OCI-LY1 (cell line): ENCODE data around the gene STK32B.

ENCODE experiments used
- H2AFZ ChIP-seq: fragments of 200-600 bp; sonication (generic), shearing (Covaris generic); 2 replicates; pipeline ENCODE4 v1.6.0; 2014; ENCODE audit warnings: antibody characterized with exemption, mild to moderate bottlenecking, low read length
- H3F3A ChIP-seq: fragments of 200-600 bp; sonication (generic), shearing (Covaris generic); 2 replicates; pipeline ENCODE4 v1.6.0; 2014; ENCODE audit warnings: mild to moderate bottlenecking, antibody characterized with exemption, low read length, moderate library complexity; ENCODE audit not compliant: insufficient read depth
- H3K27ac ChIP-seq: fragments of 200-600 bp; sonication (generic); 2 replicates; pipeline ENCODE4 v1.5.1; 2014; ENCODE audit warnings: low read length, mixed run types, mild to moderate bottlenecking, low read depth; ENCODE audit not compliant: poor library complexity, severe bottlenecking
- H3K27me3 ChIP-seq: fragments of 200-600 bp; sonication (generic); 2 replicates; pipeline ENCODE4 v1.6.0; 2014; ENCODE audit warnings: antibody characterized with exemption, mild to moderate bottlenecking, low read length, moderate library complexity; ENCODE audit not compliant: insufficient read depth
- H3K36me3 ChIP-seq: fragments of 200-600 bp; sonication (generic); 2 replicates; pipeline ENCODE4 v1.6.1; 2014; ENCODE audit warnings: mild to moderate bottlenecking, antibody characterized with exemption, low read length, moderate library complexity, mixed read lengths; ENCODE audit not compliant: insufficient read depth
- H3K4me1 ChIP-seq: fragments of 200-600 bp; sonication (generic); 2 replicates; pipeline ENCODE4 v1.5.1; 2014; ENCODE audit warnings: mild to moderate bottlenecking, low read length, moderate library complexity; ENCODE audit not compliant: insufficient read depth, severe bottlenecking
- H3K4me2 ChIP-seq: fragments of 200-600 bp; sonication (generic), shearing (Covaris generic); 2 replicates; pipeline ENCODE4 v1.6.1; 2014; ENCODE audit warnings: low read length
- H3K4me3 ChIP-seq: fragments of 200-600 bp; sonication (generic); 2 replicates; pipeline ENCODE4 v1.5.1; 2014; ENCODE audit warnings: low read length, low read depth, mild to moderate bottlenecking, mixed read lengths; ENCODE audit not compliant: poor library complexity, severe bottlenecking
- H3K79me2 ChIP-seq: fragments of 200-600 bp; shearing (Covaris generic); 2 replicates; pipeline ENCODE4 v1.6.1; 2016; ENCODE audit warnings: mixed run types, low read length, mixed read lengths; ENCODE audit not compliant: insufficient read depth
- H3K9ac ChIP-seq: fragments of 200-600 bp; sonication (generic), shearing (Covaris generic); 2 replicates; pipeline ENCODE4 v1.6.1; 2014; ENCODE audit warnings: mild to moderate bottlenecking, low read length, mixed read lengths
- H3K9me2 ChIP-seq: fragments of 200-600 bp; sonication (generic), shearing (Covaris generic); 2 replicates; pipeline ENCODE4 v1.6.1; 2014; ENCODE audit warnings: low read depth, mild to moderate bottlenecking, low read length, mixed read lengths
- H3K9me3 ChIP-seq: fragments of 200-600 bp; shearing (Covaris generic); 2 replicates; pipeline ENCODE4 v1.6.1; 2014; ENCODE audit warnings: low read length, mixed read lengths
- H4K20me1 ChIP-seq: fragments of 200-600 bp; sonication (generic), shearing (Covaris generic); 2 replicates; pipeline ENCODE4 v1.6.0; 2016; ENCODE audit warnings: mild to moderate bottlenecking, low read length; ENCODE audit not compliant: insufficient read depth
- EZH2 ChIP-seq: fragments of 200-600 bp; sonication (generic), shearing (Covaris generic); IDR thresholded peaks from 2 replicates; pipeline ENCODE4 v1.8.0; 2017; ENCODE audit warnings: borderline replicate concordance, mixed run types, mild to moderate bottlenecking, antibody characterized with exemption, low read length, moderate library complexity, mixed read lengths
- TF ChIP-seq, protein P1 (sequence below): fragments of 200-600 bp; sonication (generic), shearing (Covaris generic); IDR thresholded peaks from 2 replicates; pipeline ENCODE4 v1.5.1; 2017; ENCODE audit warnings: mild to moderate bottlenecking, antibody characterized with exemption, low read length, moderate library complexity, mixed read lengths

STK32B gene

GRCh38 chr4:5374994-5375393 lies 323.7 kb downstream of the STK32B start:
- no peaks in the 10 kb centered on the region for H3K79me2 ChIP-seq
- H3K27ac ChIP-seq, result no peak overlapping the region
- H3K9me2 ChIP-seq, result no peaks in the 10 kb centered on the region
- H3K4me2 ChIP-seq, result no peak overlapping the region
- no peaks in the 10 kb centered on the region for H3K36me3 ChIP-seq
- H2AFZ ChIP-seq, result no peak overlapping the region
- H3K27me3 ChIP-seq, result no peaks in the 10 kb centered on the region
- H3K4me1 ChIP-seq, result no peaks in the 10 kb centered on the region
- H4K20me1 ChIP-seq, result no peaks in the 10 kb centered on the region
- no peak overlapping the region for H3K9ac ChIP-seq
- TF ChIP-seq EZH2, result no peak
- TF ChIP-seq, protein P1, sequence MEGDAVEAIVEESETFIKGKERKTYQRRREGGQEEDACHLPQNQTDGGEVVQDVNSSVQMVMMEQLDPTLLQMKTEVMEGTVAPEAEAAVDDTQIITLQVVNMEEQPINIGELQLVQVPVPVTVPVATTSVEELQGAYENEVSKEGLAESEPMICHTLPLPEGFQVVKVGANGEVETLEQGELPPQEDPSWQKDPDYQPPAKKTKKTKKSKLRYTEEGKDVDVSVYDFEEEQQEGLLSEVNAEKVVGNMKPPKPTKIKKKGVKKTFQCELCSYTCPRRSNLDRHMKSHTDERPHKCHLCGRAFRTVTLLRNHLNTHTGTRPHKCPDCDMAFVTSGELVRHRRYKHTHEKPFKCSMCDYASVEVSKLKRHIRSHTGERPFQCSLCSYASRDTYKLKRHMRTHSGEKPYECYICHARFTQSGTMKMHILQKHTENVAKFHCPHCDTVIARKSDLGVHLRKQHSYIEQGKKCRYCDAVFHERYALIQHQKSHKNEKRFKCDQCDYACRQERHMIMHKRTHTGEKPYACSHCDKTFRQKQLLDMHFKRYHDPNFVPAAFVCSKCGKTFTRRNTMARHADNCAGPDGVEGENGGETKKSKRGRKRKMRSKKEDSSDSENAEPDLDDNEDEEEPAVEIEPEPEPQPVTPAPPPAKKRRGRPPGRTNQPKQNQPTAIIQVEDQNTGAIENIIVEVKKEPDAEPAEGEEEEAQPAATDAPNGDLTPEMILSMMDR, result no peak
- no peak overlapping the region for H3K4me3 ChIP-seq
- no peaks in the 10 kb centered on the region for H3F3A ChIP-seq
- H3K9me3 ChIP-seq, result no peaks in the 10 kb centered on the region

- no peaks in the 10 kb centered on the region for H3K9me3 ChIP-seq
- no peak overlapping the region for H3K9ac ChIP-seq
- no peak for TF ChIP-seq EZH2
- TF ChIP-seq, protein P1, result no peak
Observed at GRCh38 chr4:5376015-5376414, 324.7 kb downstream of the STK32B start.

DNA sequence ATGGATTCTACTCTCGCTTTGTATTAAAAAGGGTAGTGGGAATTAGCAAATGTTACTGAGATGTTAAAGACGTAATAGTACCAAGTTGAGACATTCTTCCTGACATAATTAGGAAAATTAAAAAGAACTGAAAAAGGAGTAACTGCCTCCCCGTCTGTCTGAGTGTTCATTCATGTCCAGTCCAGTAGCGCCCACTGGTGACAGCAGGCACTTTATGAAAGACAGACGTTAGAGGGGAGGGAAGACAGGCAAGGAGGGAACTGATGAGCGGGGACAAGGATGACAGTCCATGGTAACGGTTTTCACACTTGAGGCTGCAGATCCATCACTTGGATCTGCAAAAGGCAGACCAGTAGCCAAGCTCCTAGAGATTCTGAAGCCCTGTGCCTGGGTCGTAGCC lies 326.7 kb downstream of the STK32B start:
- Histone ChIP-seq H4K20me1 (no peaks in the 10 kb centered on the region), H2AFZ (no peak overlapping the region)
- TF ChIP-seq, protein P1, result peak; percentile 29; the same call in 1 of the 2 replicates
- TF ChIP-seq EZH2, result no peak

More at GRCh38 chr4:5376015-5376414, 324.7 kb downstream of the STK32B start:
- H3K79me2 ChIP-seq, result no peaks in the 10 kb centered on the region
- no peaks in the 10 kb centered on the region for H4K20me1 ChIP-seq
- no peak overlapping the region for H3K4me3 ChIP-seq
- H3F3A ChIP-seq, result no peaks in the 10 kb centered on the region
- H3K9me2 ChIP-seq, result no peaks in the 10 kb centered on the region
- no peak overlapping the region for H3K4me2 ChIP-seq
- no peak overlapping the region for H3K27ac ChIP-seq
- no peaks in the 10 kb centered on the region for H3K36me3 ChIP-seq
- no peaks in the 10 kb centered on the region for H3K27me3 ChIP-seq
- H3K4me1 ChIP-seq, result no peaks in the 10 kb centered on the region
- H2AFZ ChIP-seq, result no peak overlapping the region

More for the DNA sequence above, 326.7 kb downstream of the STK32B start:
- Histone ChIP-seq H3K4me1 (no peaks in the 10 kb centered on the region), H3K9me2 (no peaks in the 10 kb centered on the region), H3F3A (no peaks in the 10 kb centered on the region), H3K36me3 (no peaks in the 10 kb centered on the region), H3K27me3 (no peaks in the 10 kb centered on the region), H3K4me3 (no peak overlapping the region), H3K79me2 (no peaks in the 10 kb centered on the region), H3K4me2 (no peak overlapping the region), H3K27ac (no peak overlapping the region), H3K9me3 (no peaks in the 10 kb centered on the region), H3K9ac (no peak overlapping the region)
